ENCODE results near the gene NDUFB7.
"Not testable (repeated sequence)": the region's sequence is repeated elsewhere in the genome, so short reads cannot be mapped to it uniquely, and the experiment has no call there.

The NDUFB7 gene

GRCh38 chr19:14571695-14572490, at the start of gene NDUFB7:
TSS of gene NDUFB7 (minus strand) at chr19:14572066. CDS start at chr19:14572000, 66 bp downstream.
- H3K4me1 ChIP-seq, result peaks cover 75% of the 10 kb centered on the region
- peaks cover 43% of the 10 kb centered on the region for H4K20me1 ChIP-seq
- no peaks in the 10 kb centered on the region for H3K27me3 ChIP-seq
- H3K4me3 ChIP-seq, result peak within 1 kb of the TSS; percentile 87
- peak within 1 kb of the TSS; percentile 89 for H3K9ac ChIP-seq
- H3K36me3 ChIP-seq, result peaks cover 18% of the 10 kb centered on the region
- H3K27ac ChIP-seq, result peak within 1 kb of the TSS; percentile 84
- H3K4me2 ChIP-seq, result peak within 1 kb of the TSS; percentile 99
- TF ChIP-seq Cebpa-rat (IDR thresholded peaks at IDR 0.05), result no peak
- H3K9me3 ChIP-seq, result no peaks in the 10 kb centered on the region

DNA sequence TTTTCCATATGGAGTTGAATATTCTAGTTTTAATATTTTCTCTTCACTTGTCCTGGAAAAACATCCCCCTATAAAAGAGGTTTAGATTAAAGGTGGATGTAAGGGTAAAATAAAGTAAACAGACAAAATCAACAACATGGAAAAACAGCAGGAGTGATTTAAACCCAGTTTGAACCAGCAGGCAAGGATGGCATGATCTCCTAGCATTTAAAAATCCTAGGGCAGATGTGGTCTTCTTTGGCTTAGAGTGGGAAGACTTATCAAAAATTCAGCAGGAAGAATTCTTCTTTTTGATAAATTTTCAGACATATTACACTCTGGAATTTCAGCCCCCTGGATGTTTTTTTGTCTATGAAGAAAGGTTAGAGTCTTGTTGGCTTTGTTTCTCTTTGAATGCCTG, 47.5 kb upstream of the NDUFB7 start:
- Histone ChIP-seq H3K9ac (no peak overlapping the region), H4K20me1 (no peaks in the 10 kb centered on the region), H3K4me1 (peaks cover 6% of the 10 kb centered on the region), H3K36me3 (no peaks in the 10 kb centered on the region), H3K27ac (no peak overlapping the region), H3K9me3 (peaks cover 21% of the 10 kb centered on the region), H3K4me2 (no peak overlapping the region), H3K27me3 (no peaks in the 10 kb centered on the region), H3K4me3 (no peak overlapping the region)
- TF ChIP-seq Cebpa-rat (IDR thresholded peaks at IDR 0.05), result no peak

GRCh38 chr19:14616407-14616806, 44.5 kb upstream of the NDUFB7 start:
- Histone ChIP-seq H3K4me3 (no peak overlapping the region), H3K27me3 (no peaks in the 10 kb centered on the region), H3K36me3 (no peaks in the 10 kb centered on the region), H3K4me1 (peaks cover 31% of the 10 kb centered on the region), H3K9ac (no peak overlapping the region), H4K20me1 (no peaks in the 10 kb centered on the region), H3K27ac (no peak overlapping the region), H3K4me2 (no peak overlapping the region), H3K9me3 (peaks cover 21% of the 10 kb centered on the region)
- TF ChIP-seq Cebpa-rat (IDR thresholded peaks at IDR 0.05), result no peak

DNA sequence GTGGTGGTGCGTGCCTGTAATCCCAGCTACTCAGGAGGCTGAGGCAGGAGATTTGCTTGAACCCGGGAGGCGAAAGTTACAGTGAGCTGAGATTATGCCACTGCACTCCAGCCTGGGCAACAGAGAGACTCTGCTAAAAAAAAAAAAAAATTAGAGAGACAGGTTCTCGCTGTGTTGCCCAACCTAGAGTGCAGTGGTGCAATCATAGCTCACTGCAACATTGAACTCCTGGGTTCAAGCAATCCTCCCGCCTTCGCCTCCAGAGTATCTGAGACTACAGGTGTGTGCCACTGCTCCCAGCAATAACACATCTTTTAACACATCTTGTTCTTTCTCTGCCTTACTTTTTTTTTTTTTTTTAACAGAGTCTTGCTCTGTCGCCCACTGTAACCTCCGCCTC, 43.8 kb upstream of the NDUFB7 start:
- Histone ChIP-seq H3K4me2 (no peak overlapping the region), H3K9ac (no peak overlapping the region), H3K9me3 (peaks cover 21% of the 10 kb centered on the region), H4K20me1 (no peaks in the 10 kb centered on the region), H3K4me1 (peaks cover 39% of the 10 kb centered on the region), H3K36me3 (no peaks in the 10 kb centered on the region), H3K27me3 (no peaks in the 10 kb centered on the region), H3K4me3 (no peak overlapping the region), H3K27ac (no peak overlapping the region)
- TF ChIP-seq Cebpa-rat (IDR thresholded peaks at IDR 0.05), result no peak

GRCh38 chr19:14614099-14614412, 42.2 kb upstream of the NDUFB7 start:
- H3K27me3 ChIP-seq, result no peaks in the 10 kb centered on the region
- H4K20me1 ChIP-seq, result no peaks in the 10 kb centered on the region
- H3K4me3 ChIP-seq, result no peak overlapping the region
- H3K27ac ChIP-seq, result no peak overlapping the region
- peak overlapping the region; percentile 67 for H3K4me2 ChIP-seq
- no peak for TF ChIP-seq Cebpa-rat (IDR thresholded peaks at IDR 0.05)
- no peaks in the 10 kb centered on the region for H3K36me3 ChIP-seq
- peaks cover 10% of the 10 kb centered on the region for H3K9me3 ChIP-seq
- peaks cover 43% of the 10 kb centered on the region for H3K4me1 ChIP-seq
- H3K9ac ChIP-seq, result no peak overlapping the region

DNA sequence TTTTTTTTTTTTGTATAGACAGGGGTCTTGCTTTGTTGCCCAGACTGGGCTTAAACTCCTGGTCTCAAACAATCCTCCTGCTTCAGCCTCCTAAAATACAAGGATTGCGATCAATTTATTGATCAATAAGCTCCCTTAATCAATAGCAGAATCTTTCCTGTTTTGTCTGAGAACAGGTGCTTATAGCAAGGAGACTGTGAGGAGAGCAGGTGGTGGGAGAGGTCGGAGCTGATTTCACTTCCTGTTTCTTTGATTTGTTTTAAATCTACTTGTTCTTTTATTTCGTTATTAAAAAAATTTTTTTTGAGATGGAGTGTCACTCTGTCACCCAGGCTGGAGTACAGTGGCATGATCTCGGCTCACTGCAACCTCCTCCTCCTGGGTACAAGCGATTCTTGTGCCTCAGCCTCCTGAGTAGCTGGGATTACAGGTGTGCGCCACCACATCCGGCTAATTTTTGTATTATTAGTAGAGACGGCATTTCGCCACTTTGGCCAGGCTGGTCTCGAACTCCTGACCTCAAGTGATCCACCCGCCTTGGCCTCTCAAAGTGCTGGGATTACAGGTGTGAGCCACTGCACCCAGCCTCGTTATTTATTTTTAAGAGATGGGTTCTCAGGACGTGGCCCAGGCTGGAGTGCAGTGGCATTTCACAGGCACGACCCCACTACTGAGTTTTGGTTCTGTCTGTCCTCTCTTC, 41.7 kb upstream of the NDUFB7 start:
- not testable (repeated sequence) for H3K27ac ChIP-seq
- peak overlapping the region; percentile 67 for H3K4me2 ChIP-seq

DNA sequence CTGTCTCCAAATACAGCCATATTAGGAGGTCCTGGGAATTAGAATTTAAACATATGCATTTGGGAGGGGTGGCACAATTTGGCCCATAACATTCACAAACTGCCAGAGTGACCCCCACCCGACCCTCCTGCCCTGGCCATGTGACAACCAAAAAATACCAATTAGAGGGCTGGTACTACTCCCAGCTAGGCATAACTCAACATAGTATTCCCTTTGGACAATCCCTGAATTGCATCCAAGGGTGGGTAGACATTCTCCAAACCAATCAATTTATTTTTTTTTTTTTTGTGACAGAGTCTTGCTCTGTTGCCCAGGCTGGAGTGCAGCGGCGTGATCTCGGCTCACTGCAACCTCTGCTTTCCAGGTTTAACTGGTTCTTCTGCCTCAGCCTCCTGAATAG, 40.8 kb upstream of the NDUFB7 start:
- H3K9ac ChIP-seq, result no peak overlapping the region
- no peaks in the 10 kb centered on the region for H3K27me3 ChIP-seq
- peaks cover 43% of the 10 kb centered on the region for H3K4me1 ChIP-seq
- no peak overlapping the region for H3K4me3 ChIP-seq
- TF ChIP-seq Cebpa-rat (IDR thresholded peaks at IDR 0.05), result no peak
- H3K9me3 ChIP-seq, result no peaks in the 10 kb centered on the region
- no peaks in the 10 kb centered on the region for H3K36me3 ChIP-seq
- H3K27ac ChIP-seq, result no peak overlapping the region
- H3K4me2 ChIP-seq, result peak overlapping the region; percentile 67; the same call in 1 of the 2 replicates
- no peaks in the 10 kb centered on the region for H4K20me1 ChIP-seq

More for the DNA sequence above, 41.7 kb upstream of the NDUFB7 start:
- not testable (repeated sequence) for H3K36me3 ChIP-seq, H3K27me3 ChIP-seq, H3K9me3 ChIP-seq, H4K20me1 ChIP-seq, H3K4me3 ChIP-seq, H3K9ac ChIP-seq
- H3K4me1 ChIP-seq, result peaks cover 43% of the 10 kb centered on the region

GRCh38 chr19:14612242-14612641, 40.4 kb upstream of the NDUFB7 start:
- not testable (repeated sequence) for H3K9ac ChIP-seq, H3K4me2 ChIP-seq, H3K27me3 ChIP-seq, H3K36me3 ChIP-seq, H3K4me3 ChIP-seq, H3K27ac ChIP-seq, H3K9me3 ChIP-seq, H4K20me1 ChIP-seq
- peaks cover 43% of the 10 kb centered on the region for H3K4me1 ChIP-seq

DNA sequence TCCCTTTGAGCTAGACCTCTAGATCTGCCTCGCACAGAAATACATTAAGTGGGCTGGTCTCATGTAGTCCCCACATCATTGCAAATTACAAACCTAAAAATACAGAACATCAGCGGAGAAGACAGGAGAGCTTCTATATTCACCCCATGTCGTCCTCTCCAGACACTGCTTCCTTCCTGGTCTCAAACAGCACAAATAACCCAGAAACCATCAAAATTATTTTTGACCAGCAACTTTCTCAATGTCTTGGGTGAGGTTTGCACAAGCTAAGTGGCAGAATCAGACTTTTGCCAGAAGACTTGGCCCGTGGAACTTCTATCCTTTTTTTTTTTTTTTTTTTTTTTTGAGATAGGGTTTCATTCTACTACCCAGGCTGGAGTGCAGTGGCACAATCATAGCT, 39.2 kb upstream of the NDUFB7 start:
- H3K4me3 ChIP-seq, result no peak overlapping the region
- peak overlapping the region; percentile 31 for H3K4me2 ChIP-seq
- no peak overlapping the region for H3K27ac ChIP-seq
- TF ChIP-seq Cebpa-rat (IDR thresholded peaks at IDR 0.05), result no peak
- no peaks in the 10 kb centered on the region for H3K9me3 ChIP-seq
- H3K9ac ChIP-seq, result no peak overlapping the region
- H4K20me1 ChIP-seq, result no peaks in the 10 kb centered on the region
- H3K36me3 ChIP-seq, result no peaks in the 10 kb centered on the region
- peaks cover 43% of the 10 kb centered on the region for H3K4me1 ChIP-seq
- H3K27me3 ChIP-seq, result peaks cover 2% of the 10 kb centered on the region; the same call in 1 of the 2 replicates

DNA sequence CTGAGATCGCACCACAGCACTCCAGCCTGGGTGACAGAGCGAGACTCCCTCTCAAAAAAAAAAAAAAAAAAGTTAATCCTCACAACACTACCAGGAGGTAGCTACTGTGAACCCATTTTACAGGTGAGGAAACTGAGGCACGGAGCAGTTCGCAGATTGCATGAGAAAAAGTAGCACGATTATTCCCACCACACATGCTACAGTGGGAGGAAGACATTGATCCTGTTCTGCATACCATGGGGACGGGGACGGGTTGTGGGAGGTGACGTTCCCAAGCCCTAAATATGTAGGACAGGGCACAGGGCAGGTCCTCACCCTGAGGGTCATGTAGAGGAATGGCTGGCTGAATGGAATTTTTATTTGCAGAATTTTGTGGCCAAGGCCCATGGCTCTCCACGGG, 34.8 kb upstream of the NDUFB7 start:
- H3K27ac ChIP-seq, result no peak overlapping the region
- TF ChIP-seq Cebpa-rat (IDR thresholded peaks at IDR 0.05), result no peak
- H4K20me1 ChIP-seq, result no peaks in the 10 kb centered on the region; the same call in 1 of the 2 replicates
- H3K4me1 ChIP-seq, result peaks cover 42% of the 10 kb centered on the region
- H3K9me3 ChIP-seq, result peaks cover 18% of the 10 kb centered on the region
- H3K36me3 ChIP-seq, result no peaks in the 10 kb centered on the region
- no peak overlapping the region for H3K4me2 ChIP-seq
- H3K9ac ChIP-seq, result no peak overlapping the region
- no peak overlapping the region for H3K4me3 ChIP-seq
- peaks cover 12% of the 10 kb centered on the region; the same call in 1 of the 2 replicates for H3K27me3 ChIP-seq

Measured in BLaER1 (cell line).